Loucy (cell line): Measurements from ENCODE around the gene ZNF318.

Experiments
- H2AFZ ChIP-seq: fragments of 200-600 bp; sonication (generic); 2 replicates; pipeline ENCODE4 v1.6.0; 2016; ENCODE audit warnings: antibody characterized with exemption, mild to moderate bottlenecking, low read length, moderate library complexity
- H3F3A ChIP-seq: fragments of 200-600 bp; 2 replicates; pipeline ENCODE4 v1.6.0; 2016; ENCODE audit warnings: antibody characterized with exemption, low read depth, mild to moderate bottlenecking
- H3K27me3 ChIP-seq: fragments of 200-600 bp; sonication (generic); 2 replicates; pipeline ENCODE4 v1.6.1; 2014; ENCODE audit warnings: low read length, mild to moderate bottlenecking; ENCODE audit not compliant: insufficient read depth, poor library complexity, severe bottlenecking
- H3K36me3 ChIP-seq: fragments of 200-600 bp; sonication (generic); 2 replicates; pipeline ENCODE4 v1.6.1; 2016; ENCODE audit warnings: low read length; ENCODE audit not compliant: insufficient read depth
- H3K4me1 ChIP-seq: fragments of 200-600 bp; sonication (generic); 2 replicates; pipeline ENCODE4 v1.5.1; 2014; ENCODE audit warnings: low read length, mild to moderate bottlenecking; ENCODE audit not compliant: insufficient read depth, poor library complexity, severe bottlenecking
- H3K4me2 ChIP-seq: fragments of 200-600 bp; sonication (generic); 2 replicates; pipeline ENCODE4 v1.6.0; 2014; ENCODE audit warnings: antibody characterized with exemption, low read length, low read depth, mild to moderate bottlenecking; ENCODE audit not compliant: poor library complexity, severe bottlenecking
- H3K4me3 ChIP-seq: fragments of 200-600 bp; sonication (generic); 2 replicates; pipeline ENCODE4 v1.5.1; 2014; ENCODE audit warnings: low read length, mild to moderate bottlenecking, mixed read lengths; ENCODE audit not compliant: poor library complexity, severe bottlenecking
- H3K79me2 ChIP-seq: fragments of 200-600 bp; sonication (generic); 2 replicates; pipeline ENCODE4 v1.6.1; 2014; ENCODE audit warnings: low read length; ENCODE audit not compliant: insufficient read depth
- H3K9ac ChIP-seq: fragments of 200-600 bp; sonication (generic); 2 replicates; pipeline ENCODE4 v1.6.0; 2014; ENCODE audit warnings: mild to moderate bottlenecking, low read depth, low read length, moderate library complexity; ENCODE audit not compliant: poor library complexity, severe bottlenecking
- H3K9me2 ChIP-seq: fragments of 200-600 bp; sonication (generic); replicated peaks from 2 replicates; pipeline ENCODE4 v1.6.1; 2016; ENCODE audit warnings: low read depth, low read length, mixed read lengths
- H3K9me3 ChIP-seq: fragments of 200-600 bp; sonication (generic); 2 replicates; pipeline ENCODE4 v1.6.1; 2014; ENCODE audit warnings: mild to moderate bottlenecking, antibody characterized with exemption, low read length, low read depth; ENCODE audit not compliant: insufficient read depth
- H4K20me1 ChIP-seq: fragments of 200-600 bp; sonication (generic); 2 replicates; pipeline ENCODE4 v1.6.0; 2014; ENCODE audit warnings: antibody characterized with exemption, low read length, mild to moderate bottlenecking; ENCODE audit not compliant: insufficient read depth, poor library complexity, severe bottlenecking
- CTCF ChIP-seq: fragments of 200-600 bp; sonication (generic); conservative IDR thresholded peaks from 2 replicates; pipeline ENCODE4 v1.5.1; 2014; ENCODE audit warnings: mild to moderate bottlenecking, antibody characterized with exemption, low read length
- EZH2phosphoT487 ChIP-seq: fragments of 200-600 bp; IDR thresholded peaks from 2 replicates; pipeline ENCODE4 v1.6.1; 2018; ENCODE audit warnings: antibody characterized with exemption, mild to moderate bottlenecking, moderate library complexity, borderline replicate concordance

The ZNF318 gene

GRCh38 chr6:43338243-43338642 is 31.2 kb downstream of the ZNF318 start:
- Histone ChIP-seq H3K9me3 (no peaks in the 10 kb centered on the region), H3K27me3 (no peaks in the 10 kb centered on the region), H3K9ac (no peak overlapping the region), H4K20me1 (no peaks in the 10 kb centered on the region), H3K36me3 (peaks cover 61% of the 10 kb centered on the region; the same call in 1 of the 2 replicates), H3K4me3 (no peak overlapping the region), H2AFZ (no peak overlapping the region), H3K79me2 (no peaks in the 10 kb centered on the region), H3K9me2 (no peaks in the 10 kb centered on the region), H3K4me2 (no peak overlapping the region), H3K4me1 (no peaks in the 10 kb centered on the region), H3F3A (no peaks in the 10 kb centered on the region)
- no peak for TF ChIP-seq CTCF
- TF ChIP-seq EZH2phosphoT487, result no peak

- peaks cover 4% of the 10 kb centered on the region for H3K4me1 ChIP-seq
- no peaks in the 10 kb centered on the region for H3K27me3 ChIP-seq
- no peaks in the 10 kb centered on the region for H3K9me2 ChIP-seq
- no peak overlapping the region for H3K9ac ChIP-seq
- no peaks in the 10 kb centered on the region for H4K20me1 ChIP-seq
- H3F3A ChIP-seq, result no peaks in the 10 kb centered on the region
- no peak overlapping the region for H3K4me3 ChIP-seq
- no peak for TF ChIP-seq EZH2phosphoT487
- no peak for TF ChIP-seq CTCF
- H2AFZ ChIP-seq, result no peak overlapping the region
- no peaks in the 10 kb centered on the region for H3K9me3 ChIP-seq
- no peaks in the 10 kb centered on the region for H3K79me2 ChIP-seq
- peaks cover 43% of the 10 kb centered on the region; the same call in 1 of the 2 replicates for H3K36me3 ChIP-seq
- no peak overlapping the region for H3K4me2 ChIP-seq
Observed at GRCh38 chr6:43336382-43336781, 33.1 kb downstream of the ZNF318 start.

GRCh38 chr6:43335469-43335868 is 34.0 kb downstream of the ZNF318 start:
- no peaks in the 10 kb centered on the region for H3F3A ChIP-seq
- peaks cover 7% of the 10 kb centered on the region for H3K4me1 ChIP-seq
- H3K79me2 ChIP-seq, result no peaks in the 10 kb centered on the region
- no peak overlapping the region for H3K9ac ChIP-seq
- no peak for TF ChIP-seq CTCF
- no peak for TF ChIP-seq EZH2phosphoT487
- no peaks in the 10 kb centered on the region for H3K27me3 ChIP-seq
- H3K9me2 ChIP-seq, result no peaks in the 10 kb centered on the region
- H3K36me3 ChIP-seq, result peaks cover 34% of the 10 kb centered on the region; the same call in 1 of the 2 replicates
- H3K9me3 ChIP-seq, result no peaks in the 10 kb centered on the region
- H2AFZ ChIP-seq, result no peak overlapping the region
- no peak overlapping the region for H3K4me3 ChIP-seq
- no peaks in the 10 kb centered on the region for H4K20me1 ChIP-seq
- H3K4me2 ChIP-seq, result no peak overlapping the region
